Measurements from ENCODE around the gene HMCN1.
"Not testable (repeated sequence)": the region's sequence is repeated elsewhere in the genome, so short reads cannot be mapped to it uniquely, and the experiment has no call there.

Gene HMCN1

DNA sequence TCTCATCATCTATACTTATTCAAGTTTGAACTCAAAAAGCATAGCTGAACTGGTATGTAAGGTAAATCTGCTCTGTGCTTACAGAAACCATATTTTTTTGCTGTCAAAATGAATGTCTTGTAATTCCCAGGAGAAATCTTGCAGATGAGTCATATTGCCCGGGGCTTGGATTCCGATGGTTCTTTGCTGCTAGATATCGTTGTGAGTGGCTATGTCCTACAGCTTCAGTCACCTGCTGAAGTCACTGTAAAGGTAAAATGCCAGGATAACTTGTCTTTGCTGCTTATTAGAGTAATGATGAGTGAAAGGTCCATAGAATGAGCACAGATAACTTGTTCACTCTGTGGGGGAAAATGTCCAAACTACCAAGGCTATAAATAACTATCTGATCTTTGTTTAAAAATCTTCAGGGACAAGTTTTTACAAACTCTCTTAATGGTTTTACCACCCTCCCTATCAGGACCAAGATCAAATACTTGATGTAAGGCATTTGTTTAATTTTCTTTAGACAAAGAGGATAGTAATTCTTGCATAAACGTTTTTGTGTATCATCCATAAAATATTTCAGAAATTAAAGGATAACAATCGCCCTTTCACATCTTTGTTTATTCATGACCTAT is 418.5 kb downstream of the HMCN1 start:
- Histone ChIP-seq H3K27me3 (ENCODE audit: low read length) (no peaks in the 10 kb centered on the region), H3K4me2 (ENCODE audit: low read depth, low read length, poor library complexity, severe bottlenecking) (no peak overlapping the region), H2AFZ (ENCODE audit: low read depth, low read length, severe bottlenecking) (no peak overlapping the region), H3K36me3 (ENCODE audit: low read length) (no peaks in the 10 kb centered on the region), H3K9me2 (replicated peaks; ENCODE audit: insufficient read depth, low read length) (no peaks in the 10 kb centered on the region), H3K9me3 (ENCODE audit: insufficient read depth, low read length) (no peaks in the 10 kb centered on the region), H3K9ac (ENCODE audit: low read length) (no peak overlapping the region), H4K20me1 (ENCODE audit: low read depth, low read length) (no peaks in the 10 kb centered on the region), H3K4me3 (ENCODE audit: insufficient read depth, low read length, poor library complexity, severe bottlenecking) (no peak overlapping the region), H3F3A (ENCODE audit: insufficient read depth) (no peaks in the 10 kb centered on the region), H3K27ac (ENCODE audit: low read depth, low read length) (no peak overlapping the region), H3K79me2 (ENCODE audit: insufficient read depth, low read length) (no peaks in the 10 kb centered on the region)
- TF ChIP-seq EZH2phosphoT487 (conservative IDR thresholded peaks at IDR 0.05; ENCODE audit: low read length), result no peak
- TF ChIP-seq, protein P1, sequence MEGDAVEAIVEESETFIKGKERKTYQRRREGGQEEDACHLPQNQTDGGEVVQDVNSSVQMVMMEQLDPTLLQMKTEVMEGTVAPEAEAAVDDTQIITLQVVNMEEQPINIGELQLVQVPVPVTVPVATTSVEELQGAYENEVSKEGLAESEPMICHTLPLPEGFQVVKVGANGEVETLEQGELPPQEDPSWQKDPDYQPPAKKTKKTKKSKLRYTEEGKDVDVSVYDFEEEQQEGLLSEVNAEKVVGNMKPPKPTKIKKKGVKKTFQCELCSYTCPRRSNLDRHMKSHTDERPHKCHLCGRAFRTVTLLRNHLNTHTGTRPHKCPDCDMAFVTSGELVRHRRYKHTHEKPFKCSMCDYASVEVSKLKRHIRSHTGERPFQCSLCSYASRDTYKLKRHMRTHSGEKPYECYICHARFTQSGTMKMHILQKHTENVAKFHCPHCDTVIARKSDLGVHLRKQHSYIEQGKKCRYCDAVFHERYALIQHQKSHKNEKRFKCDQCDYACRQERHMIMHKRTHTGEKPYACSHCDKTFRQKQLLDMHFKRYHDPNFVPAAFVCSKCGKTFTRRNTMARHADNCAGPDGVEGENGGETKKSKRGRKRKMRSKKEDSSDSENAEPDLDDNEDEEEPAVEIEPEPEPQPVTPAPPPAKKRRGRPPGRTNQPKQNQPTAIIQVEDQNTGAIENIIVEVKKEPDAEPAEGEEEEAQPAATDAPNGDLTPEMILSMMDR (IDR thresholded peaks at IDR 0.05; ENCODE audit: insufficient read depth, low read length, poor library complexity, severe bottlenecking), result no peak

DNA sequence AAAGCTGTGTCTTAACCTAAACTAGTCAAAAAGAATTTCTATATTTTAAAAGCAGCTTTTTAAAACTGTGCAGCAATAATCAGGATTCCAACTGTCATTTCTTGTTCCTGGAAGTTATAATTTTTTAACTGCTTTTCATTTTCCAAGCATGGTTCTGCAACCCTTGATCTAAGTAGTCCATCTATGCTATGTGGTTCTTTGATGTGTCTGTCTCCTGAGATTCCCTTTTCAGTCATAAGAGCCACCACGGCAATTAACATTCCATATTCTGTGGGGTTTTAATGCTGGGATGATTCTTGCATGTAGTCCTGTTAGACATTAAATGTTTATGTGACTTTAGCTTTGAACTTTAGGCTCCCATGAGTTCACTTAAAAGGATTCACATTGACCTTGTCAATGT is 420.5 kb downstream of the HMCN1 start:
- Histone ChIP-seq H3K27ac (ENCODE audit: low read depth, low read length) (no peak overlapping the region), H4K20me1 (ENCODE audit: low read depth, low read length) (no peaks in the 10 kb centered on the region), H3K9me3 (ENCODE audit: insufficient read depth, low read length) (no peaks in the 10 kb centered on the region), H3F3A (ENCODE audit: insufficient read depth) (no peaks in the 10 kb centered on the region), H3K79me2 (ENCODE audit: insufficient read depth, low read length) (no peaks in the 10 kb centered on the region), H2AFZ (ENCODE audit: low read depth, low read length, severe bottlenecking) (no peak overlapping the region), H3K9ac (ENCODE audit: low read length) (no peak overlapping the region), H3K9me2 (replicated peaks; ENCODE audit: insufficient read depth, low read length) (no peaks in the 10 kb centered on the region), H3K4me3 (ENCODE audit: insufficient read depth, low read length, poor library complexity, severe bottlenecking) (no peak overlapping the region), H3K36me3 (ENCODE audit: low read length) (no peaks in the 10 kb centered on the region), H3K4me2 (ENCODE audit: low read depth, low read length, poor library complexity, severe bottlenecking) (no peak overlapping the region), H3K27me3 (ENCODE audit: low read length) (no peaks in the 10 kb centered on the region)
- TF ChIP-seq, protein P1 (IDR thresholded peaks at IDR 0.05; ENCODE audit: insufficient read depth, low read length, poor library complexity, severe bottlenecking), result no peak
- TF ChIP-seq EZH2phosphoT487 (conservative IDR thresholded peaks at IDR 0.05; ENCODE audit: low read length), result no peak

DNA sequence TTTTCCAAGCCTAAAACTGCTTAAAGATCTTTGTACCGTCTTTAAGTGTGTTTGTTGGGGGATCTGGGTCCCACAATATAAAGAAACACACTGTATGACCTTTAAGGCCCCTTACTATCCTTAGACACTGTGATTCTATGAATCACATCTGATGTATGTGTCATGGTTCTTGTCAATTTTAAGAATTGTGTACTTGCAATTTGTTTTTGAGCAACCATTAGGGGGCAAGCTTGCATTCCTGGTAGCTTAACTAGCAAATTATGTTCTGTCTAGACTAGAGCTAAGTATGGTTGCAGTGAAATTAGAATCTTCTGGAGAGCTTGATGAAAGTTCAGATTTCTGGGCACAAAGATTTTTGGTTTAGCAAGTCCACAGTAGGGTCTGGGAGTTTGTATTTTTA is 421.4 kb downstream of the HMCN1 start:
- Histone ChIP-seq H3K9me2 (replicated peaks; ENCODE audit: insufficient read depth, low read length) (no peaks in the 10 kb centered on the region), H3K9ac (ENCODE audit: low read length) (no peak overlapping the region), H3K27me3 (ENCODE audit: low read length) (no peaks in the 10 kb centered on the region), H3K79me2 (ENCODE audit: insufficient read depth, low read length) (no peaks in the 10 kb centered on the region), H3F3A (ENCODE audit: insufficient read depth) (no peaks in the 10 kb centered on the region), H3K36me3 (ENCODE audit: low read length) (no peaks in the 10 kb centered on the region), H3K4me2 (ENCODE audit: low read depth, low read length, poor library complexity, severe bottlenecking) (no peak overlapping the region), H2AFZ (ENCODE audit: low read depth, low read length, severe bottlenecking) (no peak overlapping the region), H3K27ac (ENCODE audit: low read depth, low read length) (no peak overlapping the region), H4K20me1 (ENCODE audit: low read depth, low read length) (no peaks in the 10 kb centered on the region), H3K9me3 (ENCODE audit: insufficient read depth, low read length) (no peaks in the 10 kb centered on the region), H3K4me3 (ENCODE audit: insufficient read depth, low read length, poor library complexity, severe bottlenecking) (no peak overlapping the region)
- no peak for TF ChIP-seq EZH2phosphoT487 (conservative IDR thresholded peaks at IDR 0.05; ENCODE audit: low read length)
- TF ChIP-seq, protein P1 (IDR thresholded peaks at IDR 0.05; ENCODE audit: insufficient read depth, low read length, poor library complexity, severe bottlenecking), result peak; percentile 41

GRCh38 chr1:186162895-186163294 is 428.7 kb downstream of the HMCN1 start:
- not testable (repeated sequence) for H3K79me2 ChIP-seq (ENCODE audit: insufficient read depth, low read length); H3K9me3 ChIP-seq (ENCODE audit: insufficient read depth, low read length); H2AFZ ChIP-seq (ENCODE audit: low read depth, low read length, severe bottlenecking); H3K27me3 ChIP-seq (ENCODE audit: low read length); H4K20me1 ChIP-seq (ENCODE audit: low read depth, low read length); H3K9me2 ChIP-seq (replicated peaks; ENCODE audit: insufficient read depth, low read length); H3K27ac ChIP-seq (ENCODE audit: low read depth, low read length); H3K4me3 ChIP-seq (ENCODE audit: insufficient read depth, low read length, poor library complexity, severe bottlenecking); H3K4me2 ChIP-seq (ENCODE audit: low read depth, low read length, poor library complexity, severe bottlenecking); H3K36me3 ChIP-seq (ENCODE audit: low read length); H3F3A ChIP-seq (ENCODE audit: insufficient read depth); H3K9ac ChIP-seq (ENCODE audit: low read length)
